Measurements from ENCODE around the gene MMP19.

- TF ChIP-seq, protein P1, sequence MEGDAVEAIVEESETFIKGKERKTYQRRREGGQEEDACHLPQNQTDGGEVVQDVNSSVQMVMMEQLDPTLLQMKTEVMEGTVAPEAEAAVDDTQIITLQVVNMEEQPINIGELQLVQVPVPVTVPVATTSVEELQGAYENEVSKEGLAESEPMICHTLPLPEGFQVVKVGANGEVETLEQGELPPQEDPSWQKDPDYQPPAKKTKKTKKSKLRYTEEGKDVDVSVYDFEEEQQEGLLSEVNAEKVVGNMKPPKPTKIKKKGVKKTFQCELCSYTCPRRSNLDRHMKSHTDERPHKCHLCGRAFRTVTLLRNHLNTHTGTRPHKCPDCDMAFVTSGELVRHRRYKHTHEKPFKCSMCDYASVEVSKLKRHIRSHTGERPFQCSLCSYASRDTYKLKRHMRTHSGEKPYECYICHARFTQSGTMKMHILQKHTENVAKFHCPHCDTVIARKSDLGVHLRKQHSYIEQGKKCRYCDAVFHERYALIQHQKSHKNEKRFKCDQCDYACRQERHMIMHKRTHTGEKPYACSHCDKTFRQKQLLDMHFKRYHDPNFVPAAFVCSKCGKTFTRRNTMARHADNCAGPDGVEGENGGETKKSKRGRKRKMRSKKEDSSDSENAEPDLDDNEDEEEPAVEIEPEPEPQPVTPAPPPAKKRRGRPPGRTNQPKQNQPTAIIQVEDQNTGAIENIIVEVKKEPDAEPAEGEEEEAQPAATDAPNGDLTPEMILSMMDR (IDR thresholded peaks at IDR 0.05), result no peak
- no peak for TF ChIP-seq POLR2A (IDR thresholded peaks at IDR 0.05)
Measured at GRCh38 chr12:55833056-55833455, 9.7 kb downstream of the MMP19 start.

All from esophagus squamous epithelium (tissue), 4 donors.